Measurements from ENCODE around the gene VPS72.

- TF ChIP-seq, protein P1, sequence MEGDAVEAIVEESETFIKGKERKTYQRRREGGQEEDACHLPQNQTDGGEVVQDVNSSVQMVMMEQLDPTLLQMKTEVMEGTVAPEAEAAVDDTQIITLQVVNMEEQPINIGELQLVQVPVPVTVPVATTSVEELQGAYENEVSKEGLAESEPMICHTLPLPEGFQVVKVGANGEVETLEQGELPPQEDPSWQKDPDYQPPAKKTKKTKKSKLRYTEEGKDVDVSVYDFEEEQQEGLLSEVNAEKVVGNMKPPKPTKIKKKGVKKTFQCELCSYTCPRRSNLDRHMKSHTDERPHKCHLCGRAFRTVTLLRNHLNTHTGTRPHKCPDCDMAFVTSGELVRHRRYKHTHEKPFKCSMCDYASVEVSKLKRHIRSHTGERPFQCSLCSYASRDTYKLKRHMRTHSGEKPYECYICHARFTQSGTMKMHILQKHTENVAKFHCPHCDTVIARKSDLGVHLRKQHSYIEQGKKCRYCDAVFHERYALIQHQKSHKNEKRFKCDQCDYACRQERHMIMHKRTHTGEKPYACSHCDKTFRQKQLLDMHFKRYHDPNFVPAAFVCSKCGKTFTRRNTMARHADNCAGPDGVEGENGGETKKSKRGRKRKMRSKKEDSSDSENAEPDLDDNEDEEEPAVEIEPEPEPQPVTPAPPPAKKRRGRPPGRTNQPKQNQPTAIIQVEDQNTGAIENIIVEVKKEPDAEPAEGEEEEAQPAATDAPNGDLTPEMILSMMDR (IDR thresholded peaks at IDR 0.05 in 4 of 5, conservative IDR thresholded peaks at IDR 0.05 in 1 of 5) = no peak
- TF ChIP-seq POLR2A (IDR thresholded peaks at IDR 0.05) = no peak
Measured at GRCh38 chr1:151235235-151235634, 45.2 kb upstream of the VPS72 start.
